Transverse colon (tissue), 3 donors: ENCODE data around the gene SHROOM3.

ENCODE experiments used
- CTCF ChIP-seq, 5 experiments: fragments of 200-600 bp in 3 of 5; fragments of 450-650 bp in 2 of 5; sonication (generic) in 3 of 5; IDR thresholded peaks; 1 replicate in 2 of 5; 2 replicates in 3 of 5; pipeline ENCODE4 v1.5.1; 2016 to 2017; ENCODE audit warnings: antibody characterized with exemption in 5 of 5, inconsistent platforms in 3 of 5, mild to moderate bottlenecking in 2 of 5, moderate library complexity in 1 of 5
- POLR2A ChIP-seq: fragments of 450-650 bp; IDR thresholded peaks from one replicate; pipeline ENCODE4 v1.6.1; 2016; ENCODE audit warnings: antibody characterized with exemption, mild to moderate bottlenecking, moderate library complexity

DNA sequence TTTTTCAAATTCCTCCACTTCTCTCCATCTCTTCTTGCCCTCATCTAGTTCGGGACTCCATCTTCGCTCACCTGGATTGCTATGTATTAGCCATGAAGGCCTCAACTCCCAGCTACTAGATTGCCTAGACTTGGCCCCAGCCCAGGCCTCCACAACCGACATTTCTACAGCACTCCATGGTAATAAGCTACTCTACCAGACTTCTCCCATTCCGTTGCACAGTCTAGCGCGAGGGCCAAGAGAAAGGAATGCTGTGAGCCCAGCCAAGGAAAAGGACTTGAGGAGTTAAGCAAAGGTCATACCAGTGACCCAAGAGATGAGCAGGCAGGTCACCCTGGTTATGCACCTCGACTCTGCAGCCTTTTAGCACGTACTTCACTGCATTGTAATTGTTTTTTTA lies 387.3 kb downstream of the SHROOM3 start:
- TF ChIP-seq CTCF (IDR thresholded peaks at IDR 0.05) (no peak), POLR2A (no peak)
